HG03280 (cell line): ENCODE measurements around the gene OR2AT4.
"Not testable (repeated sequence)": the region's sequence is repeated elsewhere in the genome, so short reads cannot be mapped to it uniquely, and the experiment has no call there.

Experiments used
- ATAC-seq: cut with Tn5 transposase; IDR thresholded peaks from one replicate; pipeline ENCODE4 v1.9.1; 2021; ENCODE audit warnings: mild to moderate bottlenecking, moderate library complexity; ENCODE audit not compliant: unreplicated experiment

OR2AT4 gene

DNA sequence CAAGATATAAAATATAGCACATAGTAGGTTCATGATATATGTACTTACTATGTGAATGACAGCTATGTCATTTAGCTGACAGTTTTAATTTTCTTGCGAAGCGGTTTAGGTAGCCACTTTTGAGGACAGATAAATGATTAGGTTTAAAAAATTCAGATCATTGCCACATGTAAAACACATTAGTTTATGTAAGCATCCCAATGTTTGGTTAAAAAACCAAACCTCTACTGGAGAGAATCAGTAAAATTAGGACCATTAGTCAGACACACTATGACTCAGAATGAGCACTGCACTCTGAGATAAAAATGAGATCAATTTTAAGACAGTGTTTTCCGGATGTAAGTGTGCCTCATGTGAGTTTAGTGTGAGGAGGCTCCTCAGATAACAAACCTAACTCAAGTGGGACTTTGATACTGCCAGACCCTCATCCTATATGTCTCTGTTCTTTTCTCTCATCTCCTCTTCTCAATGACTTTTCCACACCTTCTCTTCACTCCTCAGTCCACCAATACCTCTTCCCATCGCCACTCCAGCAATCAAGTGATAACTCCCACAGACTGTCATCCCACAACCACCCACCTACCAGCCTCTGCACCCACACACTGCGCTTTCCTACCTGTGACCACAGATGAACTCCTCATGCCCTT lies 6.8 kb upstream of the OR2AT4 start:
- no peak for ATAC-seq

DNA sequence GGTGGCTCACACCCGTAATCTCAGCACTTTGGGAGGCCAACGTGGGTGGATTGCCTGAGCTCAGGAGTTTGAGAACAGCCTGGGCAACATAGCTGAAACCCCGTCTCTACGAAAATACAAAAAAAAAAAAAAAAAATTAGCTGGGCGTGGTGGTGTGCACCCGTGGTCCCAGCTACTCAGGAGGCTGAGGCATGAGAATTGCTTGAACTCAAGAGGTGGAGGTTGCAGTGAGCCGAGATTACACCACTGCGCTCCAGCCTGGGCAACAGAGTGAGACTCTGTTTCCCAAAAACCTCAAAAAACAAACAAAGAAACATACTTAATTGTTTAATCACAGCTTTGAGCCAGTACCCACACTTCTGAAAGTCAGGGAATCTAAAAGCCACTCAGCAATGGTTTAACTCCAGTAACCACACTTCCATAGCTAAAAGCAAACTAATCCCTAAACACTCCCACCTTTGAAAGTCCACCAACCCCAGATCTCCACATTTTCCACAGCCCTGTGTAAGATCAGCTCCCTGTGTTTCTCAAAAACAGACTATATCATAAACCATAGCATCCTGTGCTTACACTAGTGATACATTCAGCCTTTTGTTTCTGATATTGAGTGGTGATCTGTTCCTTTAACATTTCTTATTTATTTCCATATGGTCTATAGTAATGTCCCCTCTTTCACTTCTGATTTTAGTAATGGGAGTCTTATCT lies 4.9 kb upstream of the OR2AT4 start:
- no peak for ATAC-seq

DNA sequence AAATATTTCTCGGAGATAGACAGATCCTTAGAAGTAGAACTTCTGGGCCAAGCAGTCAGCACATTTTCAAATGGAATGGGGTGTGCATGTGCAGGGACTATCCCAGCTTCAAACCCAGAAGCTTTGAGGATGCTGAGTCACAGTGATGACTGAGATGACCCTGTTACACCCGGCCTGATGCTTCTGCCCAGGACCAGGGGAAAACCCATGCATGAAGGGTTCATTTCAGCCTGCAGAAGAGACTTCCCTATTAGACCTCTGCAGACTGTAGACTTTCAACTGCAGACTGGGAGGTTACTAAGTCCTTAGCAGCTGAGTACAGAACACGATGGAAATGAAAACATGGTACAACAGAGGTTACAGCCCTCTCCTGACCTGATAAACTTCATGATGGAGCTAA lies 3.6 kb upstream of the OR2AT4 start:
- peak; percentile 83 for ATAC-seq

- no peak for ATAC-seq
Measured at GRCh38 chr11:75099635-75100034, 3.0 kb upstream of the OR2AT4 start.

DNA sequence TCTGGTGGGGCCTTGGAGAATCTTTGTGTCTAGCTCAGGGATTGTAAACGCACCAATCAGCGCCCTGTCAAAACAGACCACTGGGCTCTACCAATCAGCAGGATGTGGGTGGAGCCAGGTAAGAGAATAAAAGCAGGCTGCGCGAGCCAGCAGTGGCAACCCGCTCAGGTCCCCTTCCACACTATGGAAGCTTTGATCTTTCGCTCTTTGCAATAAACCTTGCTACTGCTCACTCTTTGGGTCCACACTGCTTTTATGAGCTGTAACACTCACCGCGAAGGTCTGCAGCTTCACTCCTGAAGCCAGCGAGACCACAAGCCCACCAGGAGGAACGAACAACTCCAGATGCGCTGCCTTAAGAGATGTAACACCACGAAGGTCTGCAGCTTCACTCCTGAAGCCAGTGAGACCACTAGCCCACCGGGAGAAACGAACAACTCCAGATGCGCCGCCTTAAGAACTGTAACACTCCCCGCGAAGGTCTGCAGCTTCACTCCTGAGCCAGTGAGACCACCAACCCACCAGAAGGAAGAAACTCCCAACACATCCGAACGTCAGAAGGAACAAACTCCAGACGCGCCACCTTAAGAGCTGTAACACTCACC lies 2.3 kb upstream of the OR2AT4 start:
- ATAC-seq = not testable (repeated sequence)

GRCh38 chr11:75098181-75098580 lies 1.5 kb upstream of the OR2AT4 start:
- ATAC-seq = not testable (repeated sequence)

- no peak for ATAC-seq
Measured at GRCh38 chr11:75097173-75097557, 489 bp upstream of the OR2AT4 start.

GRCh38 chr11:75094382-75094781 lies 2.3 kb downstream of the OR2AT4 start:
- ATAC-seq = not testable (repeated sequence)

DNA sequence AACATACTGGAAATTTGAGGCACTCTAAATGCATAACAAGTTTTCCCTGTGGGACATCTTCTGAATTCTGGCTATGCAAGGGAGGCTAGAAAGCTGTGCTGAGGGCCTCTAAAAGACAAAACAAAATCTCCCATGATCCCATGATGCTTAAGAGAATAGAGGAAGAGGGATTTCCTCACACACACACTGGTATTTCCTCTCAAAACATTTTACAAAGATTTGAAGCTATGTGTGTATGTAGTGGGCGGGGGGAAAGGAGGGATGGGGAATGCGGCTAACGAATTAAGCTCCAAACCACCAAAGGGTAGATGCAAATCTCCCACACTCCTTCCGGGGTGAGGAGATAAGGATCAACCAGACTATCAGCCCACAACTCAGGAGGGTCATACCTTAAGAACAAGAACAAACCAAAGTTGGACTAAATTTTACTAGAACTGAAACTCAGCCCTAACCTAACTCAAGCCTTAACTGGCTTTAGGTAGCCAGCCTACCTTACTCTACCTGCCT lies 6.0 kb downstream of the OR2AT4 start:
- no peak for ATAC-seq

DNA sequence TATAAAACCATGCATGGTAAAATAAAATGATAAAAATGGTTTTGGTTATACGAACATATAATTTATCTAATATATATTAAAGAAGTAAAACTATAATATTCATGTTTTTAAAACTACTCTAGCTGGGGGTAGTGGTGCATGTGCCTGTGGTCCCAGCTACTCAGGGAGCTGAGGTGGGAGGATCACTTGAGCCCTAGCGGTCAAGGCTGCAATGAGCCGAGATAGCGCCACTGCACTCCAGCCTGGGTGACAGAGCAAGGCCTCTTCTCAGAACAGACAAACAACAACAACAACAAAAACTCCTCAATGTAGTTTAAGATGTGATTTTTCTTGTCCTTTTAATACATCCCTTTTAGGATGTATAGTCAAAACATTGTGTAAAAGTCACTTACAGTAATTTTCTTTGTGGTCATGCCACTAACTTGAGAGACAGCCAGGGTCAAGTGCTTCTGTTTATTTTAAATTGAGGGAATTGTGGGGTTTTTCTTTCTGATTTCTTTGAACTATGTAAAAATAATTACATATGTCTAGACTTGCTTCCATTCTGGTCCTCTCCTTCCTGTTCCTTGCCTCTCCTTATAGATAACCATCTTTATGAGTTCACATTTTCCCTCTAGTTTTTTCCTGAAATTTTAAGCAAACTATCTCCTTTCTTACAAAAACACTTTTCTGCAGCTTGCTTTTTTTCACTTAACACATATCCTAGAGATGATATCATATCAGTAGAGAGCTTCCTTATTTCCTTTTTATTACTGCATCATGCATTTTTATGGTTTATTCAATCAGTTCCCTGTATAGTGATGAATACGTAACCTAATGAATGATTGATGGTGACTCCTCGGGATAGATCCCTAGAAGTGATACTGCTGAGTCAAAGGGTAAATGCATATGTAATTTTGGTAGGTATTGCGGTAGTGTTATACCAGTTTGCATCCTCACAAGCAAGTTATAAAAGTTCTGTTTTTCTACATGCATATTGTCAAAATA lies 9.1 kb downstream of the OR2AT4 start:
- no peak for ATAC-seq

DNA sequence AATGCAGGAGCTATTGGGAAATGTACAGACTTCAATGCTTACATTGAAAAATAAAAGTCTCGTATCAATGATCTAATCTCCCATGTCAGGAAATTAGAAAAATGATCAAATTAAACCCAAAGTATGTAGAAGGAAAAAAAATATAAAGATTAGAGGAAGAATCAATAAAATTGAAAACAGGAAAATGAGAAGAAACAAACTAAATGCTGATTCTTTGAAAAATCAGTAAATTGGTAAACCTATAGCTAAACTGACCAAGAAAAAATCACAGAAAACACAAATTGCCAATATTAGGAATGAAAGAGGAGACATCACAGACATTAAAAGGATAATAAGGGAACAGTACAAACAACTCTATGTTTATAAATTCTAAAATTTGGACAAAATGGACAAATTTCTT lies 11.8 kb downstream of the OR2AT4 start:
- no peak for ATAC-seq

DNA sequence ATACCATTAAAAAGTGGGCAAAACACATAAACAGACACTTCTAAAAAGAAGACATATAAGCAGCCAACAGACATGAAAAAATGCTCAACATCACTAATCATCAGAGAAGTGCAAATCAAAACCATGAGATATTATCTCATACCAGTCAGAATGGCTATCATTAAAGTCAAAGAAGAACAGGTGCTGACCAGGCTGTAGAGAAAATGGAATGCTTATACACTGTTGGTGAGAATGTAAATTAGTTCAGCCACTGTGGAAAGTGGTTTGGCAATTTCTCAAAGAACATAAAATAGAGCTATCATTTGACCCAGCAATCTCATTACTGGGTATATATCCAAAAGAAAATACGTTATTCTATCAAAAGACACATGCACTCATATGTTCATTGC lies 13.5 kb downstream of the OR2AT4 start:
- ATAC-seq = no peak

- no peak for ATAC-seq
Measured at GRCh38 chr11:75082601-75083216, 14.0 kb downstream of the OR2AT4 start.

DNA sequence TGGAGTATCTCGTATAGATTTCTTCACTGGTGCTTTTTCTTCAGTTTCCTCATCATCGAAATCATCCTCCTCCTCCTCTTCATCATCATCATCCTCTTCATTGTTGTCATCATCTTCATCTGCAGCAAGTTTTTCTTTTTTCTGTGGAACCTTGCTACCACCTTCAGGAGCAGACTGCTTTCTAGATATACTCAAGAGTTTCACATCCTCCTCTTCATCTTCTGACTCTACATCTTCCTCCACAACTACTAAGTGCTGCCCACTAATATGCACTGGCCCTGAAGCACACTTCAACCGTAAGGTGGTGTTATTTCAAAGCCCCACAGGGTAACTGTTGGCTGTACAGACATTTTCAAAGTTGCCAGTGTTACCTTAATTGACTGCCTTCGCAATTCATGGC lies 17.1 kb downstream of the OR2AT4 start:
- no peak for ATAC-seq

DNA sequence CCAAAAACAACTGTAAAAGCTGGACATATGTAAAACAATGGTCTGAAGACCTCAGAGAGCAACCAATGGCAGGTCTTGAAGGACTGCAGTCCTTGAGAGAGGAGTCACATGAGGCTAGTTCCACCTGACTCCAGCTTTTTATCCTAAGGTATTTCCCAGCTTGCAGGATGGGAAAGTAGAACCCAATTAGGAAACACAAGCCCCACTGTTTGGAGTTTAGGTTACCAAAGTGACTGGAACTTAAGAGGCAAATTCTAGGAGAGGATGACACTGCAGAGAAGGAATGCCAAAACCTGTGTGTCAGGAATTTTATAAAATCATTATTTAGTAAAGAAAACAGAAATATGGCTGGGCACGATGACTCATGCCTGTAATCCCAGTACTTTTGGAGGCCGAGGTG lies 18.4 kb downstream of the OR2AT4 start:
- no peak for ATAC-seq

- no peak for ATAC-seq
Measured at GRCh38 chr11:75077316-75077715, 19.4 kb downstream of the OR2AT4 start.

DNA sequence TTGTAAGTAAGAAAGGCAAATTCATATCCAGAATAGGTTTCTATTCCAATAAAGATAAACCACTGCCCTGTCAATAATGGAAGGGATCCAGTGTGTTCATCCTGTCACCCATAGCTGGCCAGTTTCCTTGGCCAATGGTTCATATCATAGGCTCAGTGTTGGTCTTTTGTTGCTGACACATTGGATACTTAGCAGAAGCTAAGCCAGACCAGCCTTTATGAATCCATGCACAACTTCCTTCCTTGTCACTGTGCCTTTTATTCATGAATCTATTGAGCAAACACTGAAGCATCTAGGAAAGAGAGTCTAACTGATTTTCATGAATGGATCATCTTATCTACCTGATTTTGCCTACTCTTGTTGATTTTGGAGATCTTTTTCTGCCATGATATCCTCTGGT lies 20.0 kb downstream of the OR2AT4 start:
- no peak for ATAC-seq

DNA sequence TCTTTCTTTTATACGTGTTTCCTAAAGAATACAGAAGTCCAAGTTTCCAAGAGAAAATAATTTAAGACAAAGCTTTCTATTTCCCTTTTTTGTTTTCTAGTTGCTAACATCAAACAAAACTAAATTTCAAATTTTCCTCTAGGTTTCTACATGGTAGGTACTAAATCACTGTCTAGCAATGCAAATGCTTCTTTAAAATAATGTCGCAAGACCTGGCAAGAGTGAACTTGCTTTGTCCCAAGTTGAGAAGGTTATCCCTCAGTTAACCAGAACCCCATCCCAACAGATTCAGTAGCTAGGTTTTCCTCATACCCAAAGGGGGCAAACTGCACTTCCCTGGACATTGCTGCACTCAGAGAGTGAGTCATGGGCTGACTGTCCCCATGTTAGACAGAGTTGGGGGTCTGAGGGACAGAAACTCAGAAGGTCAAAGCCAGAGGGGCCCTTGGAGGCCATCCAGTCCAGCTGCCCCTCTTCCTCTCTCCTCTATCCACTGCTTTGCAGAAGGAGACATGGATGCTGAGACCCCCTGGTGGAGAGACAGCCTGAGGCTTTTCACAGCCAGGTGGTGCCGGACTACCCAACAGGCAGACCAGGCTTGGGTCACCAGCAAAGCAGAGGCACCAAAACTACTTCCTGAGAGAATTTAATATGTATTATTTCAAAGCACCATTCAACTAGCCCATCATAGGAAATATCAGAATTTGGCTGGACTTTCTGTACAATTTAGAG lies 23.1 kb downstream of the OR2AT4 start:
- ATAC-seq = no peak

- no peak for ATAC-seq
Measured at GRCh38 chr11:75072582-75072981, 24.1 kb downstream of the OR2AT4 start.

DNA sequence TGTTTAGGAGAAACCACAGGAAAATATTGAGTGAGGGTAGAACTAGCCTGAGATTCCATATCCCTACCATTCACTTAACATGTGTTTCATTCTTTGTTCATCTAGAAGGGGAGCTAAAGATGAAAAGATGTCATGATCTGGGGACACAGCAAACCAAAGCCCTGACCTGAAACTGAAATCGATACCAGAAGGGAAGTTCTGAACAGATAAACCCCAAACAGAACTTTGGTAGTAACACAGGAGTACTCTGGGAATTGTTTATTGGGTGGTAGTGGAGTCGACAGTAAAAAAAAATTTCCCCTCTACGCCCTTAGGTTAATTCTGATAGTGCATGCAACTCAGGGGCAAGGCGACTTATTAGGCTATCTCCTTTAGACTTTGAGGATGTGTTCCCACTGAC lies 27.2 kb downstream of the OR2AT4 start:
- no peak for ATAC-seq
